ENCODE results near the gene MCF2L.

MCF2L gene

GRCh38 chr13:113049981-113050380 lies 81.0 kb downstream of the MCF2L start:
- no peaks in the 10 kb centered on the region for H3K9me3 ChIP-seq
- no peaks in the 10 kb centered on the region for H3K4me1 ChIP-seq
- no peak overlapping the region for H3K4me3 ChIP-seq (ENCODE audit: low read depth, low read length)
- H3K36me3 ChIP-seq = no peaks in the 10 kb centered on the region
- DNase-seq = no peak
- no peaks in the 10 kb centered on the region for H3K27me3 ChIP-seq
- no peak for TF ChIP-seq CTCF (IDR thresholded peaks at IDR 0.05; ENCODE audit: low read depth, low read length)

GRCh38 chr13:113050734-113051431 lies 81.9 kb downstream of the MCF2L start:
- H3K4me1 ChIP-seq = no peaks in the 10 kb centered on the region
- H3K27me3 ChIP-seq = no peaks in the 10 kb centered on the region
- no peaks in the 10 kb centered on the region for H3K9me3 ChIP-seq
- no peak overlapping the region for H3K4me3 ChIP-seq (ENCODE audit: low read depth, low read length)
- H3K36me3 ChIP-seq = no peaks in the 10 kb centered on the region
- TF ChIP-seq CTCF (IDR thresholded peaks at IDR 0.05; ENCODE audit: low read depth, low read length) = no peak
- DNase-seq = no peak

GRCh38 chr13:113051641-113052040 lies 82.6 kb downstream of the MCF2L start:
- no peak for TF ChIP-seq CTCF (IDR thresholded peaks at IDR 0.05; ENCODE audit: low read depth, low read length)
- H3K4me1 ChIP-seq = no peaks in the 10 kb centered on the region

GRCh38 chr13:113052206-113052605 lies 83.2 kb downstream of the MCF2L start:
- H3K9me3 ChIP-seq = no peaks in the 10 kb centered on the region
- no peak for DNase-seq
- no peaks in the 10 kb centered on the region for H3K27me3 ChIP-seq
- H3K36me3 ChIP-seq = no peaks in the 10 kb centered on the region
- no peak overlapping the region for H3K4me3 ChIP-seq (ENCODE audit: low read depth, low read length)
- TF ChIP-seq CTCF (IDR thresholded peaks at IDR 0.05; ENCODE audit: low read depth, low read length) = no peak
- H3K4me1 ChIP-seq = no peaks in the 10 kb centered on the region

More at GRCh38 chr13:113051641-113052040, 82.6 kb downstream of the MCF2L start:
- Histone ChIP-seq H3K27me3 (no peaks in the 10 kb centered on the region), H3K4me3 (ENCODE audit: low read depth, low read length) (no peak overlapping the region), H3K9me3 (no peaks in the 10 kb centered on the region), H3K36me3 (no peaks in the 10 kb centered on the region)
- no peak for DNase-seq

GRCh38 chr13:113052971-113053370 lies 84.0 kb downstream of the MCF2L start:
- no peak for DNase-seq
- Histone ChIP-seq H3K27me3 (no peaks in the 10 kb centered on the region), H3K4me3 (ENCODE audit: low read depth, low read length) (no peak overlapping the region), H3K4me1 (no peaks in the 10 kb centered on the region), H3K36me3 (no peaks in the 10 kb centered on the region), H3K9me3 (no peaks in the 10 kb centered on the region)
- TF ChIP-seq CTCF (IDR thresholded peaks at IDR 0.05; ENCODE audit: low read depth, low read length) = no peak

- no peak for DNase-seq
- H3K36me3 ChIP-seq = no peaks in the 10 kb centered on the region
- no peaks in the 10 kb centered on the region for H3K4me1 ChIP-seq
- H3K9me3 ChIP-seq = no peaks in the 10 kb centered on the region
- H3K4me3 ChIP-seq (ENCODE audit: low read depth, low read length) = no peak overlapping the region
- no peak for TF ChIP-seq CTCF (IDR thresholded peaks at IDR 0.05; ENCODE audit: low read depth, low read length)
- no peaks in the 10 kb centered on the region for H3K27me3 ChIP-seq
Measured at GRCh38 chr13:113053376-113053775, 84.4 kb downstream of the MCF2L start.
